Osteoblast (primary cell): Measurements from ENCODE around the gene B3GALT6. TPM values are rescaled to one million over a fixed set of nuclear protein-coding genes. Genes with fewer than 3 reads are reported as not detected.

Source experiments
- DNase-seq: peaks from one replicate; pipeline ENCODE4 v3.0.0; 2011; ENCODE audit warnings: low spot score, mixed read lengths; ENCODE audit not compliant: insufficient read length; ENCODE audit errors: missing footprints
- H2AFZ ChIP-seq: 2 replicates; pipeline ENCODE4 v1.6.0; 2011; ENCODE audit warnings: mild to moderate bottlenecking, low read length
- H3K27ac ChIP-seq: 2 replicates; pipeline ENCODE4 v1.5.1; 2011; ENCODE audit warnings: mild to moderate bottlenecking, low read depth, low read length, moderate library complexity
- H3K27me3 ChIP-seq: 2 replicates; pipeline ENCODE4 v1.6.0; 2012; ENCODE audit warnings: mild to moderate bottlenecking, control low read depth, inconsistent platforms, low read length, moderate library complexity; ENCODE audit not compliant: insufficient read depth
- H3K36me3 ChIP-seq: 2 replicates; pipeline ENCODE4 v1.5.1; 2011; ENCODE audit warnings: mild to moderate bottlenecking, low read length, control low read depth, moderate library complexity; ENCODE audit not compliant: insufficient read depth
- H3K4me1 ChIP-seq: 2 replicates; pipeline ENCODE4 v1.5.1; 2011; ENCODE audit warnings: mild to moderate bottlenecking, low read length, control low read depth, moderate library complexity; ENCODE audit not compliant: insufficient read depth
- H3K4me2 ChIP-seq: 2 replicates; pipeline ENCODE4 v1.6.0; 2011; ENCODE audit warnings: mild to moderate bottlenecking, low read length; ENCODE audit not compliant: insufficient read depth
- H3K4me3 ChIP-seq: fragments of 200-600 bp; sonication (generic); 3 replicates; pipeline ENCODE4 v1.5.1; 2012; ENCODE audit warnings: mild to moderate bottlenecking, low read length, inconsistent platforms; ENCODE audit not compliant: insufficient read depth
- H3K79me2 ChIP-seq: 2 replicates; pipeline ENCODE4 v1.6.0; 2012; ENCODE audit warnings: mild to moderate bottlenecking, low read length, control low read depth, inconsistent platforms; ENCODE audit not compliant: insufficient read depth
- H3K9me3 ChIP-seq: 2 replicates; pipeline ENCODE4 v1.5.1; 2011; ENCODE audit warnings: low read depth, low read length, control low read depth
- H4K20me1 ChIP-seq: 2 replicates; pipeline ENCODE4 v1.6.0; 2012; ENCODE audit warnings: mild to moderate bottlenecking, low read length, control low read depth; ENCODE audit not compliant: insufficient read depth
- total RNA-seq: library from RNA; depleted of rRNA; stranded (reverse); fragments of >200 nt; gene quantifications from 2 replicates; pipeline ENCODE4 v1.2.3, GENCODE V29; 2012
- TF ChIP-seq, protein P1 (sequence below): IDR thresholded peaks from 2 replicates; pipeline ENCODE4 v1.5.1; 2011; ENCODE audit warnings: mild to moderate bottlenecking, low read depth, low read length, moderate library complexity; ENCODE audit errors: extremely low read depth

B3GALT6 gene
- total RNA-seq, 1 donor = 29.7 TPM

DNA sequence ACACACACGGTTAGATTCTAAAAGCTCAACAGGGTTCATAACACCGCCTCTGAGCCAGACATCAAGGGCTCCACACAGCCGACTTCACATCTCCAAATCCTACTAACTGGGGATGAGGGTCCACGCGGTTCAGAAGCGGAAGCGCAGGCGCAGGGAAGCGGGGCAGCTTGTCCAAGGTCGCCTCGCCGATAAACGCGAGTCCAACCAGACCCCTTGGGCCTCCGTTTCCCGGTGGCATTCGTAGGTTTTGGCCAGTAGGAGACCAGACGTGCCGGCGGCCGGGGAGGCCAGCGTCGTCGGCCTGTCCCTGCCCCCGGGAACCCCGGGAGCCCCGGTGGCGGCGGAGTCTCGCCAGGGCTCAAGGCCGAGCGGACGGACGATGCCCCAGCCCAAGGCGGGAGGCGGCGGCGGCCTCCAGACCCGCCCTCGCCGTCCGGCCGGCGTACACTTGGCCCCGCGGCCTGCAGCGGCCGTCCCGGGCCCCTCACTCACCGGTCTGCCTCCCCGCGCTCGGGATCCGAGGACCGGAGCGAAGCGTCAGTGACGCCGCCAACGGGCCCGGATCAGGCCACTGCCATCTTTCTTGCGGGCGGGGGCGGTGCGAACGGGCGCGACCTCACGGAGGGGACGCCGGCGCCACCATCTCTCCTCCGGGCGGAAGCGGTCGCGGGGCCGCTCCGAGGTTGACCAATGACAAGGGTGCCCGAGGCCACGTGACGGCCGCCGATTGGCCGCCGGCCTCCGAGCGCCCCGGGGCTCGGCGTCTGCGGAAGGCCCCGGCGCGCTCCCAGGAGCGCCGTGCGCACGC, 433 bp upstream of the B3GALT6 start, which contains the start of gene SDF4:
TSS of gene SDF4 (minus strand) at position 602 of the 808 bp plus-strand sequence. CDS start 3,229 bp downstream, outside the sequence.
- H3K27ac ChIP-seq = peak within 1 kb of the TSS; percentile 80
- peaks cover 12% of the 10 kb centered on the region for H3K36me3 ChIP-seq
- peak within 1 kb of the TSS; percentile 87 for H2AFZ ChIP-seq
- H3K4me2 ChIP-seq = peak within 1 kb of the TSS; percentile 100
- peaks cover 36% of the 10 kb centered on the region for H4K20me1 ChIP-seq
- peaks cover 13% of the 10 kb centered on the region for H3K4me1 ChIP-seq
- no peaks in the 10 kb centered on the region for H3K27me3 ChIP-seq
- H3K9me3 ChIP-seq = no peaks in the 10 kb centered on the region
- peaks cover 69% of the 10 kb centered on the region for H3K79me2 ChIP-seq
- H3K4me3 ChIP-seq = peak within 1 kb of the TSS; percentile 91
- TF ChIP-seq, protein P1, sequence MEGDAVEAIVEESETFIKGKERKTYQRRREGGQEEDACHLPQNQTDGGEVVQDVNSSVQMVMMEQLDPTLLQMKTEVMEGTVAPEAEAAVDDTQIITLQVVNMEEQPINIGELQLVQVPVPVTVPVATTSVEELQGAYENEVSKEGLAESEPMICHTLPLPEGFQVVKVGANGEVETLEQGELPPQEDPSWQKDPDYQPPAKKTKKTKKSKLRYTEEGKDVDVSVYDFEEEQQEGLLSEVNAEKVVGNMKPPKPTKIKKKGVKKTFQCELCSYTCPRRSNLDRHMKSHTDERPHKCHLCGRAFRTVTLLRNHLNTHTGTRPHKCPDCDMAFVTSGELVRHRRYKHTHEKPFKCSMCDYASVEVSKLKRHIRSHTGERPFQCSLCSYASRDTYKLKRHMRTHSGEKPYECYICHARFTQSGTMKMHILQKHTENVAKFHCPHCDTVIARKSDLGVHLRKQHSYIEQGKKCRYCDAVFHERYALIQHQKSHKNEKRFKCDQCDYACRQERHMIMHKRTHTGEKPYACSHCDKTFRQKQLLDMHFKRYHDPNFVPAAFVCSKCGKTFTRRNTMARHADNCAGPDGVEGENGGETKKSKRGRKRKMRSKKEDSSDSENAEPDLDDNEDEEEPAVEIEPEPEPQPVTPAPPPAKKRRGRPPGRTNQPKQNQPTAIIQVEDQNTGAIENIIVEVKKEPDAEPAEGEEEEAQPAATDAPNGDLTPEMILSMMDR = no peak
- DNase-seq = peak; percentile 100

DNA sequence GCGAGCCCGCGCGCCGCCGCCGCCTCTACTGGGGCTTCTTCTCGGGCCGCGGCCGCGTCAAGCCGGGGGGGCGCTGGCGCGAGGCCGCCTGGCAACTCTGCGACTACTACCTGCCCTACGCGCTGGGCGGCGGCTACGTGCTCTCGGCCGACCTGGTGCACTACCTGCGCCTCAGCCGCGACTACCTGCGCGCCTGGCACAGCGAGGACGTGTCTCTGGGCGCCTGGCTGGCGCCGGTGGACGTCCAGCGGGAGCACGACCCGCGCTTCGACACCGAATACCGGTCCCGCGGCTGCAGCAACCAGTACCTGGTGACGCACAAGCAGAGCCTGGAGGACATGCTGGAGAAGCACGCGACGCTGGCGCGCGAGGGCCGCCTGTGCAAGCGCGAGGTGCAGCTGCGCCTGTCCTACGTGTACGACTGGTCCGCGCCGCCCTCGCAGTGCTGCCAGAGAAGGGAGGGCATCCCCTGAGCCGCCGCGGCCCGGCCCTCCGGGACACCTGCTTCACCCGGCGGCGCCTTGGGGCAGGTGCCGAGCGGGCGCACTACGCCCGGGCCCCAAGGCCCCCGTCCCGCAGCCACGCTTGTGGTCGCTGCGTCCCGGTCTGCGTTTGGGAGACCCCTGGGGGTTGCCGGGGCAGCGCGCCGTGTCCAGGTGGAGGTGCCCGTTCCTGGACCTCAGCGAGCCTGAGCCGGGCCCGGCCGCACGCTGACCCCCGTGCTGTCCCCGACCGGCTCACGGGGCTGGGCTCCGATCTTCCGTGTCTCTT, 944 bp downstream of the B3GALT6 start:
- Histone ChIP-seq H3K27me3 (peaks cover 9% of the 10 kb centered on the region), H3K4me1 (peaks cover 13% of the 10 kb centered on the region), H3K9me3 (no peaks in the 10 kb centered on the region), H3K36me3 (peaks cover 7% of the 10 kb centered on the region), H3K4me2 (no peak overlapping the region), H2AFZ (no peak overlapping the region), H3K27ac (no peak overlapping the region), H4K20me1 (peaks cover 26% of the 10 kb centered on the region), H3K79me2 (peaks cover 56% of the 10 kb centered on the region), H3K4me3 (peak overlapping the region; percentile 38)
- TF ChIP-seq, protein P1 = no peak
- no peak for DNase-seq

DNA sequence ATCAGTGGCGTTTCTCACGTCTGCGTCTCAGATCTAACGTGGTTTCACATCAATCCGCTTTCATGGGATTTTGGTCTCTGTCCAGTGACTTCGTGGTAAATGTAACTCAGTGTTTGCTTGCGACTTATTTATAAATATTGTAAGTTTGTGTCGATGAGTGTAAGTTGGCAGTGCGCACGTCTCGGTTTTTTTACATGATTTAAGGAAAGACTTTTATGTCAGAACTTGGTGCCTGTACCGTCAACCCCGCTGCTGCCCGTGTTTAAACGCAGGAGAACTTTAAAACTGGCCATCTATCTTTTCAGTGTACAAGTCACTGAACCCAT, 1.5 kb downstream of the B3GALT6 start:
- H3K4me2 ChIP-seq = no peak overlapping the region
- H3K27me3 ChIP-seq = peaks cover 15% of the 10 kb centered on the region
- TF ChIP-seq, protein P1 = no peak
- peaks cover 26% of the 10 kb centered on the region for H4K20me1 ChIP-seq
- no peak overlapping the region for H2AFZ ChIP-seq
- no peaks in the 10 kb centered on the region for H3K9me3 ChIP-seq
- H3K4me1 ChIP-seq = peaks cover 13% of the 10 kb centered on the region
- DNase-seq = no peak
- H3K79me2 ChIP-seq = peaks cover 51% of the 10 kb centered on the region
- H3K4me3 ChIP-seq = no peak overlapping the region
- peaks cover 3% of the 10 kb centered on the region for H3K36me3 ChIP-seq
- H3K27ac ChIP-seq = no peak overlapping the region
